AG08396 (cell line): ENCODE results near the gene GALNS.
"Not testable (repeated sequence)": the region's sequence is repeated elsewhere in the genome, so short reads cannot be mapped to it uniquely, and the experiment has no call there.

Source experiments
- DNase-seq: peaks from one replicate; pipeline ENCODE4 v3.0.0; 2012; ENCODE audit warnings: low spot score, mixed read lengths

GALNS gene

DNA sequence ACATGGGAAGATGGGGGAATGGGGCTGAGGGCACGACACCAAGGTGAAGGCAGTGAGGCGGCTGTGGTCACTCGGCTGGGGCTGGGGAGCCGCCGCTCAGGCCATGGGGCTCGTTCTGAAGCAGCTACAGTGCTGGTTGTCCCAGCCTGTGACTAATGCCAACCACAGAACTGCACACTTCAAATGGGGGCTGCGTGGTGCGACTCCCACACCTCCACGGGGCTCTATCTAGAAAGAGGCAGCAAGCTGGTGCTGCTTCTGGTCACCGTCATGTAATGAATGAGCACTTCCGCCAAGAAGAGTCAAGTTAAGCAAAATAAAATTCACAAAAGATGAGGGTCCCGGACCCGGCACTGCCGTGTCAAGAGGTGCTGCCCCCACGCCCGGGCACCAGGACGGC, 20.0 kb downstream of the GALNS start:
- DNase-seq: no peak

- no peak for DNase-seq
These were observed 20.9 kb downstream of the GALNS start for GRCh38 chr16:88835818-88836217.

- no peak for DNase-seq
These were observed 21.4 kb downstream of the GALNS start for GRCh38 chr16:88835383-88835782.

DNA sequence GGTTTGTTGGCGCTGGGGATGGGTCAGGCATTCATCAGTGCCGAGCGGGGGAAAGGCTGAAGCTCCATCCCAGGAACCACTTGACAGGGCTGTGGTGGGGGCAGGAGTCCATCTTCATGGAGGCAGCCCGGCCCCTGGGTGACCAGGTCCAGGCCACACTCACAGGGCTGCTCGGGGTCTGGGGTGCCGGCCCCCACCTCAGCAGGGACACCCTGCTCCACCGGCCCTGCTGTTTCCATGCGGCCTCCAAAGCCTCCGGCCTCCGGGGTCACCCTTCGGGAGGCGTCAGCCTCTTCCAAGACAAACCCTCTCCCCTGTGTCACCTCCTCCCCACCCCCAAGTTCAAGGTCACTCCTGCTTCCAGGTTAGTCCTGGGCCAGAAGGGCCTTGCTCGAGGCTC, 22.1 kb downstream of the GALNS start:
- DNase-seq: no peak

GRCh38 chr16:88833086-88833485, 23.7 kb downstream of the GALNS start:
- no peak for DNase-seq

DNA sequence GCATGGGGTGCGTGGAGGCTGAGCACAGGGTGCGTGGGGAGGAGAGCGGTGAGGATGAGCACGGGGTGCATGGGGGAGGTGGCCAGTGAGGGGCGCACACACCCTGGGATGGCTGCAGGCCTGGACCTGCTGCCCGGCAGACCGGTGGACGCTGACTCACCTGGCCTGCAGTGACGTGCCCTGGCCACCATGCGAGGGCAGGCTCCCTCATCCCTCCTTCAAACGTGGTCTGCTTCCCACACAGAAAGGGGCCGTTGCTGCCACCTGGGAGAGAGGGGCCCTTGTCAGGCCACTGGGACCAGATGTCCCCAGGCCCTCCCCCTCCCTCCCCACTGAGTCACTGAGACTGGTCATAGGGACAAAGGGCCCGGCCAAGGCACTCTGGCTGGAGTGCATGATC, 24.9 kb downstream of the GALNS start:
- DNase-seq: peak; percentile 41

GRCh38 chr16:88830783-88831182, 26.0 kb downstream of the GALNS start:
- no peak for DNase-seq

- no peak for DNase-seq
These were observed 26.5 kb downstream of the GALNS start for GRCh38 chr16:88830258-88830657.

- DNase-seq: no peak
These were observed 28.0 kb downstream of the GALNS start for GRCh38 chr16:88828711-88829110.

DNA sequence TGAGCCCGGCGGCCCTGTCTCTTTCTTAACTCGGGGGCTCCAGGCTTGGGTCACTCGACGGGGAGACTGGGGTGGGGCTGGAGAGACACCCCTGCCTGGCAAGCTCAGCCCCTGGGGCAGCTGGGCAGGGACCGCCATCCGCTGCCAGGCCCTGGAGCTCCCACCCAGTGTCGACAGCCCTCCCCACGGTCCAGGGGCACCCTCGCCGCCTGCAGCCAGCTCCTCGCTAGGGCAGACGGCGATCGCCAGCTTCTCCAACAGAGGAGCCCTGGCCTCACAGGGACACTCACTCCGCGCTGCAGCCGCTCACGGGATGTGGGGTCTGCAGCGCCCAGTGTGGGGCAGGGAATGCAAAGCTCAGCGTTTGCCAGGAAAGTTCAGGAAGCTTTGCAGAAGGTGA, 29.0 kb downstream of the GALNS start:
- DNase-seq: no peak

GRCh38 chr16:88826070-88826840, 30.5 kb downstream of the GALNS start:
- DNase-seq: no peak

DNA sequence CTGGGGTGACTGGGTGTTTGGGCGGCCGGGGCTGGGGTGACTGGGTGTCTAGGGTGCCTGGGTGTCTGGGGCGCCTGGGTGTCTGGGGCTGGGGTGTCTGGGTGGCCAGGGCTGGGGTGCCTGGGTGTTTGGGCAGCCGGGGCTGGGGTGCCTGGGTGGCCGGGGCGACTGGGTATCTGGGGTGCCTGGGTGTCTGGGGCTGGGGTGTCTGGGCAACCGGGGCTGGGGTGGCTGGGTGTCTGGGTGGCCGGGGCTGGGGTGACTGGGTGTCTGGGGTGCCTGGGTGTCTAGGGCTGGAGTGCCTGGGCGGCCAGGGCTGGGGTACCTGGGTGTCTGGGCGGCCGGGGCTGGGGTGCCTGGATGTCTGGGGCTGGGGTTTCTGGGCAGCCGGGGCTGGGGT, 31.6 kb downstream of the GALNS start:
- no peak for DNase-seq

DNA sequence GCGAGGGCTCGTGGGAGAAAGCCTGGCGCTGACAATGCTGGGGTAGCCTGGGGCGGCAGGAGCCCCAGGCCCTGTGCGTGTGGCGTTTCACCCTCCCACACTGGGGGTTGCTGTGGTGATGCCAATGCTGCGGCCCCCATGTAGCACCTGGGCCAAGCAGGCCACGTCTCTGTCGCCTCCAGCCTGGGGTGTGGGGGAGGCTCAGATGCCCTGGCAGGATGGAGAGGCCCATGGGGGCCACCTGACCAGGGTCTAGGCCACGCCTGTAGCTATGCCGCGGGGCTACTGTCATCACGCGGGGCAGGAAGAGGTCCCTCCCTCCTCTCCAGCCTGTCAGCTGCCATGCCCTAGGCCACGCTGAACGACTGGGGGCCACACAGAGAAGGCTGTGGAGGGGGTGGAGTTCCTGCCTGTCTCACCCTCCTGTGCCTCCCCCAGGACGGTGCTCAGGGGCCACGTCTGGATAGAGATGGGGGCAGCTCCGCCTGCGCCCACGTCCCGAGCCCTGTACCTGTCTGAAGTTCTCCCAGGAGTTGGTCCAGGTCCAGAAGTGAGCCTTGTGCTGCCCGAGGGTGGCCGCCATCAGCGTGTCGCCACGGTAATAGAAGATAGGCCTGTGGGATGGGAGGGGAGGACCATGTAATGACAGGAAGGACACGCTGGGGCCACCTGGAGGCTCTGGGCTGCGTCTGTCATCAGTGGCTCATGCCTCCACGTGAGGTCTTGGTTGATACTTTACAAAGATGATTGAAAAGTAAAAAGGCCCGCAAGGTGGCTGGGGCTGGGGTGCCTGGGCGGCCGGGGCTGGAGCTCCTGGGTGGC, 32.3 kb downstream of the GALNS start:
- DNase-seq: no peak

- DNase-seq: not testable (repeated sequence)
These were observed 33.1 kb downstream of the GALNS start for GRCh38 chr16:88823646-88824045.

DNA sequence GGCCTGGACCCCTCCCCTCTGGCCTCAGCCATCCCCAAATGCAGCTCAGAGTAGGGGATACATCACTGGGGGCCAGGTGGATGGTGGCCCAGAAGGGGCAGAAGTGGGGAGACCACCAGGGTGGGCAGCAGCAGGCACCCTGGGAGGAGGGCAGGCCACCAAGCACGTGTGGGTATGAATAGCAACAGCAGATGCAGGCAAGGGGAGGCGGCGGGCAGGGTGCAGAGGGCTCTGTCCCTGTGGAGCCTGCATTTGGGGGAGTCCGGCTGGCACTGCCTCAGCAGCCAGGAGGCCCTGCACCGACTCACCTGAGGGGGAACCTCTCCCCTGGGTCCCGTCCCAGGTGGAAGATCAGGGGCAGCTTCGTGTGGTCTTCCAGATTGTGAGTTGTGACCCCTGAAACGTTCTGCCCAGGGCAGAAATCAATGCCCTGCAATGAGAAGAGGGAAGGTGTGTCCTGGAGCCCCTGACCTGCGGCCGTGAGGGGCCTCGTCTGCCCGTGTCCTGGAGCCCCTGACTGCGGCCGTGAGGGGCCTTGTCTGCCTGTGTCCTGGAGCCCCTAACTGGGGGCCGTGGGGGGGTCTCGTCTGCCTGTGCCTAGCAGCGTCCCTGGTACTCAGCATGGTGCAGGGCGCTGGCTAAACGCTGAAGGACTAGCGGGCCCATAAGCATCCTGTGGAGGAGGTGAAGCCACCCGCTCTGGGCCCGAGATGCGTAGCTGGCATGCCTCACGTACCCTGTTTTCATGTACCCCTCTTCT, 34.3 kb downstream of the GALNS start:
- DNase-seq: no peak

GRCh38 chr16:88821168-88821850, 35.4 kb downstream of the GALNS start:
- no peak for DNase-seq

DNA sequence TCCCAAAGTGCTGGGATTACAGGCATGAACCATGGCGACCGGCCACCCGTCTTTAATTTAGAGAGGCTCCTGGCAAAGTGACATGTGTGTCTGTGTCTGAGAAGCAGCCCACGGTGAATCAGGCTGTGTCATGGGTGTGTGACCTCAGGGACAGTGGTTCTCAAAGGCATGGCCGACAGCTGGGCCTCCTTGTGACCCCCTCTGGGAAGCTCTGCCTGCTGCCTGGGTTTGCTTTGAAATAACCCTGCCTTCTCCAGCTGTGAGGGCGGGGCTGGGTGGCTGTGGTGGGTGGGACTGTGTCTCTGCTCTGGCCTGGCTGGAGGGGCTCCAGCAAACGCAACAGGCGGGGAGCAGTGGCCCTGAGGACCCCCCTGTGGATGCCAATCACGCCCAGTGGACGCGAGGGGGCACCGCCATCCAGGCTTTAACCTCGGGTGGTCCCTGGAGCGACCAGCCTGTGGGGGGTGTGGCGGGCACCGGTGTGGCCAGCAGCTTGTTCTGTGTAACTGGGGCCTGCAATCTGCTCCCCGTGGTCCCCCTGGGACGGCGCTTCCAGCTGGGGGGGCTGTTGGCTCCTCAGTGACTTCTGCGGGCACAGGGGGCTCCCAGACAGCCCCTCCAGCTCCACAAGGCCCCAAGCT, 36.2 kb downstream of the GALNS start:
- DNase-seq: no peak

DNA sequence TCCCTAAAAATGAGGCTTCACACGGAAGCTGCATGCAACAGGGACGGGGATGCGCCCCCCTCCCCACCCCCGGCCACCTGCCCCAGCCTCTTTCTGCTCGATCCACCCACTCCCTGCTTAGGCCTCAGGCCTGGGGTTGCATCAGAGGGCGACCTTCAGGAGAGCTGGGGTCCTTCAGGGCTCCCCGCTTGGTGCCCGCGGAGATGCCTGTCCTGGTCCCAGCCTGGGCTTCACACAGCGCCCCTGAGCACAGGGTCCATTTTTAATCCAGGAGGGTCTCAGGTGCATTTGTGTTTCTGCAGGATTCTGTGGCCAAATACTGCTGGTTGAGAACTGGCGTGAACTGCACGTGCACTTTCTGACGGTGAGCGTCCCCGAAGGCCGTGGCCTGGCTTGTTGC, 37.6 kb downstream of the GALNS start:
- DNase-seq: no peak

- DNase-seq: no peak
These were observed 38.2 kb downstream of the GALNS start for GRCh38 chr16:88818575-88818874.

DNA sequence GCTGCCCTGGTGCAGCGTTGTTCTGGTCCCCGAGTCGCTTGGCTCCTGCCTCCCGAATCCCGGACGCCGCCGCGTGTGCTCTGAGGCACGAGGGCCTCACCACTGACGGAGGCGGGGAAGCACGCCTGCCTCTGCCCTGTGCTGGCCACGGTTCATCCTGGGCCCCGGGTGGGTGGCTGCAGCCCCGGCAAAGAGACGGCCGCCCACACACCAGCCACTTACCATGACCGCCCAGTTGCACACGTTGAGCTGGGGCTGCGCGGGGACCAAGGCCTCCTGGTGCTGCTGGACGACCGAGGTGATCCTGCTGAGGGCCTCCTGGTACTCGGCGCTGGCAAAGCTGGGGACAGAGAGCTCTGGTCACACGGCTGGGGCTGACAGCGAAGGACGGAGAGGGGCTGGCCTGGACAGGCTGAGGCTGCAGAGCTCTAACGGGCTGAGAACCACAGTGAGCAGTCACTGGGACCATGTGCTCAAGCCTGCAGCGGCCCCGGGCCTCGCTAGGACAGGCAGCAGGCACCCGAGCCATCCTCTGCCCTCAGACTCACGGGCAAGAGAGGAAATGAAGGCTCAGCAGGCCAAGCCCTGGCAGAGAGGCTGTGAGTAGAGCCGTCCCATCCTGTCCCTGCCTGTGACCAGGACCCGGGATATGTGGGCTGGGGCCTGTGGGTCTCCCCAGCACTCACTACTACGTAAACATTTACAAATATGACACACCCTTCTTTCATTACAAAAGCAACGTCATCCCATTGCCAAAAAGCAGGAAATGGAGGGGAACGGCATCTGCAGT, 38.8 kb downstream of the GALNS start:
- DNase-seq: peak; percentile 41
